HepG2 (cell line): ENCODE results near the gene PHKB.

Source experiments
- CHD2 ChIP-seq: IDR thresholded peaks from 2 replicates; pipeline ENCODE4 v1.6.1; 2011; ENCODE audit warnings: low read depth, low read length, improper control_type of control experiment
- EP300 ChIP-seq, 3 experiments: sonication (generic) in 1 of 3; formaldehyde crosslinking in 1 of 3; IDR thresholded peaks; 2 replicates each; pipeline versions ENCODE4 v1.5.1 to v1.6.1; 2011 to 2020; ENCODE audit warnings: low read depth in 2 of 3, low read length in 2 of 3, borderline replicate concordance in 1 of 3, improper control_type of control experiment in 1 of 3, mild to moderate bottlenecking in 1 of 3, missing genetic modification reagents in 1 of 3, moderate library complexity in 1 of 3
- TCF12 ChIP-seq, 2 experiments: fragments of 450-650 bp in 1 of 2; sonication (generic) in 1 of 2; formaldehyde crosslinking in 1 of 2; IDR thresholded peaks; 2 replicates each; pipeline versions ENCODE4 v1.6.1 to v1.8.0; 2017 to 2022; ENCODE audit warnings: antibody characterized with exemption in 1 of 2, mild to moderate bottlenecking in 1 of 2, missing genetic modification reagents in 1 of 2, moderate library complexity in 1 of 2
- ZBTB10 ChIP-seq: sonication (generic); formaldehyde crosslinking; IDR thresholded peaks from 2 replicates; pipeline ENCODE4 v1.4.0; 2020; ENCODE audit warnings: missing genetic modification reagents, borderline replicate concordance
- ZNF33A ChIP-seq: sonication (generic); formaldehyde crosslinking; IDR thresholded peaks from 2 replicates; pipeline ENCODE4 v1.5.1; 2020; ENCODE audit warnings: missing genetic modification reagents, mild to moderate bottlenecking, moderate library complexity, borderline replicate concordance
- ZNF768 ChIP-seq: sonication (generic); formaldehyde crosslinking; IDR thresholded peaks from 2 replicates; pipeline ENCODE4 v1.4.0; 2020; ENCODE audit warnings: missing genetic modification reagents
- TF ChIP-seq, protein P1 (sequence below): sonication (generic); formaldehyde crosslinking; IDR thresholded peaks from 2 replicates; pipeline ENCODE4 v1.5.0; 2020; ENCODE audit warnings: mild to moderate bottlenecking, missing genetic modification reagents, moderate library complexity
- TF ChIP-seq, protein P2 (sequence below): sonication (generic); formaldehyde crosslinking; IDR thresholded peaks from 2 replicates; pipeline ENCODE4 v1.5.0; 2020; ENCODE audit warnings: missing genetic modification reagents, mild to moderate bottlenecking, borderline replicate concordance
- TF ChIP-seq, protein P3 (sequence below): sonication (generic); formaldehyde crosslinking; IDR thresholded peaks from 2 replicates; pipeline ENCODE4 v1.5.1; 2020; ENCODE audit warnings: mild to moderate bottlenecking, missing genetic modification reagents, moderate library complexity

GRCh38 chr16:47624563-47624962 lies 163.4 kb downstream of the PHKB start:
- TF ChIP-seq ZBTB10 (CRISPR knock-in tag) (no peak), EP300 (IDR thresholded peaks at IDR 0.05; ENCODE audit: low read depth in 2 of 2, low read length in 2 of 2) (no peak), EP300 (CRISPR knock-in tag; IDR thresholded peaks at IDR 0.05; ENCODE audit: borderline replicate concordance) (no peak), TCF12 (IDR thresholded peaks at IDR 0.05) (no peak), TCF12 (CRISPR knock-in tag; IDR thresholded peaks at IDR 0.05) (no peak), ZNF768 (CRISPR knock-in tag) (no peak), ZNF33A (CRISPR knock-in tag) (no peak), CHD2 (no peak)
- TF ChIP-seq, protein P1, sequence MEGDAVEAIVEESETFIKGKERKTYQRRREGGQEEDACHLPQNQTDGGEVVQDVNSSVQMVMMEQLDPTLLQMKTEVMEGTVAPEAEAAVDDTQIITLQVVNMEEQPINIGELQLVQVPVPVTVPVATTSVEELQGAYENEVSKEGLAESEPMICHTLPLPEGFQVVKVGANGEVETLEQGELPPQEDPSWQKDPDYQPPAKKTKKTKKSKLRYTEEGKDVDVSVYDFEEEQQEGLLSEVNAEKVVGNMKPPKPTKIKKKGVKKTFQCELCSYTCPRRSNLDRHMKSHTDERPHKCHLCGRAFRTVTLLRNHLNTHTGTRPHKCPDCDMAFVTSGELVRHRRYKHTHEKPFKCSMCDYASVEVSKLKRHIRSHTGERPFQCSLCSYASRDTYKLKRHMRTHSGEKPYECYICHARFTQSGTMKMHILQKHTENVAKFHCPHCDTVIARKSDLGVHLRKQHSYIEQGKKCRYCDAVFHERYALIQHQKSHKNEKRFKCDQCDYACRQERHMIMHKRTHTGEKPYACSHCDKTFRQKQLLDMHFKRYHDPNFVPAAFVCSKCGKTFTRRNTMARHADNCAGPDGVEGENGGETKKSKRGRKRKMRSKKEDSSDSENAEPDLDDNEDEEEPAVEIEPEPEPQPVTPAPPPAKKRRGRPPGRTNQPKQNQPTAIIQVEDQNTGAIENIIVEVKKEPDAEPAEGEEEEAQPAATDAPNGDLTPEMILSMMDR (CRISPR knock-in tag): no peak
- TF ChIP-seq, protein P2, sequence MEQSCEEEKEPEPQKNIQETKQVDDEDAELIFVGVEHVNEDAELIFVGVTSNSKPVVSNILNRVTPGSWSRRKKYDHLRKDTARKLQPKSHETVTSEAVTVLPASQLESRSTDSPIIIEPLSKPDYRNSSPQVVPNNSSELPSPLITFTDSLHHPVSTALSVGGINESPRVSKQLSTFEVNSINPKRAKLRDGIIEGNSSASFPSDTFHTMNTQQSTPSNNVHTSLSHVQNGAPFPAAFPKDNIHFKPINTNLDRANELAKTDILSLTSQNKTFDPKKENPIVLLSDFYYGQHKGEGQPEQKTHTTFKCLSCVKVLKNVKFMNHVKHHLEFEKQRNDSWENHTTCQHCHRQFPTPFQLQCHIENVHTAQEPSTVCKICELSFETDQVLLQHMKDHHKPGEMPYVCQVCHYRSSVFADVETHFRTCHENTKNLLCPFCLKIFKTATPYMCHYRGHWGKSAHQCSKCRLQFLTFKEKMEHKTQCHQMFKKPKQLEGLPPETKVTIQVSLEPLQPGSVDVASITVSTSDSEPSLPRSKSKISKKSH (CRISPR knock-in tag): no peak
- TF ChIP-seq, protein P3, sequence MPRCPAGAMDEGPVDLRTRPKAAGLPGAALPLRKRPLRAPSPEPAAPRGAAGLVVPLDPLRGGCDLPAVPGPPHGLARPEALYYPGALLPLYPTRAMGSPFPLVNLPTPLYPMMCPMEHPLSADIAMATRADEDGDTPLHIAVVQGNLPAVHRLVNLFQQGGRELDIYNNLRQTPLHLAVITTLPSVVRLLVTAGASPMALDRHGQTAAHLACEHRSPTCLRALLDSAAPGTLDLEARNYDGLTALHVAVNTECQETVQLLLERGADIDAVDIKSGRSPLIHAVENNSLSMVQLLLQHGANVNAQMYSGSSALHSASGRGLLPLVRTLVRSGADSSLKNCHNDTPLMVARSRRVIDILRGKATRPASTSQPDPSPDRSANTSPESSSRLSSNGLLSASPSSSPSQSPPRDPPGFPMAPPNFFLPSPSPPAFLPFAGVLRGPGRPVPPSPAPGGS: no peak
